ENCODE measurements around the gene OR2T8.

OR2T8 gene

DNA sequence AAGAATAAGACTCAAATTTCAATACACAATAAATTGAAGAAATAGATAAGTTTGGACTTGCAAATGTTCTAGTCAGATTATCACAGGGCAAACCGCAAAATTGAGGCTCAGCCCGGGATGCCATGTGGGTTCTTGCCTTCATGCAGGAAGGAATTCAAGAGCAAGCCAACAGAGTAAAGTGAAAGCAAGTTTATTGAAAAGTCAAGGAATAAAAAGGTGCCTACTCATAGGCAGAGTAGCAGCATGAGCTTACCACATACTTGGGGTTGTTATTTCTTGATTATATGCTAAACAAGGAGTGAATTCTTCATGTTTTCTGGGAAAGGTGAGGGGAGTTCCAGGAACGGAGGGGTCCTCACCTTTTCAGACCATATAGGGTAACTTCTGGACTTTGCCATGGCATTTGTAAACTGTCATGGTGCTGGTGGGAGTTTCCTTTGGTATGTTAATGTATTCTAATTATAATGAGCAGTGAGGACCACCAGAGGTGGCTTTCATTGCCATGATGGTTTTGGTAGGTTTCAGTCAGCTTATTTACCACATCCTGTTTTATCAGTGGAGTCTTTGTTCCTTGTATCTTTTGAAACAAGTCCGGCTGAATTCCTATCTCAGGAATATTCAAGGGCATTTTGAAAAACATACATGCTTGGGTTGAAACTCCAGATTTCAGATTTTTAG, 43.0 kb downstream of the OR2T8 start:
- DNase-seq, result no peak

DNA sequence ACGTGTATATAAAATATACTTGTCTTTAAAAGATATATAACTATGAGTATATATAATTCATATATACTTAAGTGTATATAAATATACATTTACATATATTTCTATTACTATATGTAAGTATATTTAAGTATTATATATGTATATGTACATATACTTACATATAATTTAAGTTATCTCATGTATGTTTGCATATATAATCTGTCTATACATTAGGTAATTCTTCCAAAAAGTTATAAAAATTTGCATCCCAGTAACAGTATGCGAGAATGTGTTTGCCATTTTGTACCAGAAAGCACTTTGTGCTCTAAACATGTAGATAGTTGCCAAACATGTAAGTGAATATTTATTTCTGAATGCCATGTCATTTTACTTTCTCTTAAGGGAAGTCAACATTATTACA, 44.9 kb downstream of the OR2T8 start, which contains the start of gene OR2AK2:
Gene OR2AK2, plus strand, starts transcription at position 301 of the 400 bp plus-strand sequence. CDS start 144 bp downstream, outside the sequence.
- DNase-seq, result no peak

DNA sequence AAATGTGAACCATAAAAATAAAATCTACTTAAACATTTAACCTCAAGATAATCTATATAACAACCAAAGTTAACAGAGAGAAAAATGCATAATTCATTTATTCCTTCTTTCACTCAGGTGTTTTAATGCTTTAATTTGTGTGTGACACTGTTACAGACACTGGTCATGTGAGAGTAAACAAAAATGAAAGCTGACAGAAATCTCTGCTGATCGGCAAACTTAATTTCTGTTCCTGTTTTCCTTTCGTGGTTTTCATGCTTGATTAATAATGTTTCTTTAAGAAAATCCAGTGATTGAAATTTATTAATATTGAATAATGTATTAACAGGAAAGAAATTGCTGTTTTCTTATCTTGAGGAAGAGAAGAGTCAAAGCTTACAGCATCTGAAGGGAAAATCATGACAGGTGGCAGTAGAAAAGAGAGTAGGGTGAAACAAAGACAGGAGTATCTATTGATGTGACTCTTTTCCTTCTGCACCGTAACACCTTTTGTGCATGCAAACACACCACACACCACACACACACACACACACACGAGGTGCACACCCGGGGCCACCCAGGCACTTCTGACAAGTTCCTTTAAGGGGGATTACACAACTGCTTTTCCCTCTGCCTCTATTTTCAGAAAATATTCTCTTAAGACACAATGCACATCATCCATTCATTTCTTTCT, 46.6 kb downstream of the OR2T8 start:
- no peak for DNase-seq

All from right forelimb (tissue), 1 donor.